HG03108 (cell line): ENCODE measurements around the gene PRKACA.

Experiments
- ATAC-seq: cut with Tn5 transposase; IDR thresholded peaks from one replicate; pipeline ENCODE4 v1.9.1; 2021; ENCODE audit warnings: moderate library complexity; ENCODE audit not compliant: unreplicated experiment

The PRKACA gene

DNA sequence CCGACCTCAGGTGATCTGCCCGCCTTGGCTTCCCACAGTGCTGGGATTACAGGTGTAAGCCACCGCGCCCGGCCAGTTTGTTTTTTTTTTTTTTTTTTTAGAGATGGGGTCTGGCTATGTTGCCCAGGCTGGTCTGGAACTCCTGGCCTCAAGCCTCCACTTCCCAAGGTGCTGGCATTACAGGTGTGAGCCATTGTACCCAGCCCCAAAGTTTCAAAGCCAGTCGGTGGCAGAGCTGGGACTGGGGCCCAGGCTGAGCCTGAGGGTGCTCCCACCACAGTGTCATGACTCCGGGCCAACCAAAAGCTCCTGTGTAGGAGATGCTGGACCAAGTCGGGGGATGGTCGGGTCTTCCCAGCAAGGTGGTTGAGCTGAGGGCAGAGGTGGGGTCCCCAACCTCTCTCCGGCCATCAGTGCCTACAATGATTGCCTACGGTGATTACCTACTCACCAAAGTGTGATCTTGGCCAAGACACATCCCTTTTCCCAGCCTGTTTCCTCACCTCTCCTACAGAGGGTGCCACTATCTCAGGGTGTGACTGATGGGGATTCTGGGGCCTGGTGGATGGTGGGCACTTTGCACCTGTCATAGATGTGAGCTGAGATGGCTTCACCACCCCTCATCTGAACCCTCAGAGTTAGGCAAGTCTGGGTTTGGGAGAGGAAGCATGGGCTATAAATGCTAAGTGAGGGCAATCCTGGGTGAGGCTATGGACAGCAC lies 21.1 kb downstream of the PRKACA start:
- no peak for ATAC-seq

DNA sequence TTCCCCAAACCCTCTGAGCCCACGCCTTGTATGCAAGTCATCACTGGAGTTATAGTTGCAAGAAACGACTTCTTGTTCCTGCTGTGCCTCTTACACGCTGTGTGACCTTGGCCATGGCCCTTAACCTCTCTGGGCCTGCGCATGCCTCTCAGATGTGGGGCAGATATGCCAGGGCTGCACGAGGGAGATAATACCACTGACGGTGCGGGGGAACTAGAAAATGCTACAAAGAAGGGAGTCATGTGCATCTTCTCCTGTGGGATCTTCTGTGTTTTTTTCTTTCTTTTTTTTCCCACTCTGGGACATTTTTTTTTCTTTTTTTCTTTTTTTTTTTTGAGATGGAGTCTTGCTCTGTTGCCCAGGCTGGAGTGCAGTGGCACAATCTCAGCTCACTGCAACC lies 22.7 kb downstream of the PRKACA start:
- ATAC-seq = no peak

- no peak for ATAC-seq
Measured at GRCh38 chr19:14093117-14093823, 24.3 kb downstream of the PRKACA start.

DNA sequence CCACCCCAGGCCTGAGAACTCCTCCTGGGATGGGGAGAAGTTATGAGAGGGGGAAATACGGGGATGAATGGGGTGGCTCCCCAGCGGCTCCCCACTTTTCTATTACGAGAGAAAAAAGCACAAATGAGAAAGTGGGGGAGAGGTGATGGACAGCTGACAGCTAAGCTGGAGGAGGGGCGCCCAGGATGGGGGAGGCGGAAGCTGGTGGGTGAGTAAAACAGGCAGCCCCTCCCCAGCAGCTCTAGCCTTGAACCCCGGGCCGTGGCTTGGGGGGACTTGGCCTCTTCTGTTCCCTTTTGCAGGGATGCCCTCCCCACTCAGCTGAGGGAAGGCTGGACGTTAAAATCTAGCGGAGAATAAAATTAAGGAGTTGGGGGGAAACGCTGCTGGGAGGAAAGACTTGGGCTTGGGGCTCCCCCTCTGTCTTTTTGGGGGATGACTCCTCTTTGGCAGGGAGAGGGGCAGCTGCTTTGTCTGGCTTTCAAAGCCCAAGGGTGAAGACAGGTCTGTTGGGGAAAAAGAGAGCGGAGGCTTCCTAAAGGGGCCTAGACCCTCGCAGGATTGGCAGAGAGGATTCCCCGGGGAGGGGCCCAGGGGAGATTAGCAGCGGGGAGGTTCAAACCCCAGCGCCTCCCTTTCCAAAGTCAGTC lies 25.6 kb downstream of the PRKACA start:
- ATAC-seq = no peak

GRCh38 chr19:14091081-14091812 lies 26.3 kb downstream of the PRKACA start:
- peak; percentile 47 for ATAC-seq

DNA sequence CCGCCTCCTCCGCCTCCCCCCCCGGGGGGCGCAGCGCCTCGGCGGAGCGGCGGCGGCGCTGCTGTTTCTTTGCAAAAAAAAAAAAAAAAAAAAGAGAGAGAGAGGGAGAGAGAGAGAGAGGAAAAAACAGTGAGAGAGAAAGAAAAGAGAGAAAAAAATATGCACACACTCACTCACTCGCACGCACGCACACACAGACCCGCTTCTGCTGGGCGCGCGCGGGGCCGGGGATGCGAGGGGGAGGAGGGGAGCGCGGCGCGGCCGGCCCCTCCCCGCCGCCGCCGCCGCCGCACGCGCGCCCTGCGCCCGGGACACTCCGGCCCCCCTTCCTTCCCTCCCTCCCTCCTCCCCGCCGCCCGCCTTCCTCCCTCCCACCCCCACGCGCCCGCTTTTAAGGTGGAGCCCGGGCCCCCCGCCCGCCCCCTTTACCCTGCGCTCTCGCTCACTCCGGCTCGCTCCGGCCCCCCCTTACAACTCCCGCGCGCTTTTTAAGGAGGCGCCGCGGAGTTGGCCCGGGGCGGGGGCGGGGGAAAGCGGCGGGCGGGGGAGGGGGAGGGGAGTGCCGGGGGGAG lies 27.0 kb downstream of the PRKACA start, which contains the start of gene SAMD1:
Gene SAMD1, minus strand, starts transcription at position 243 of the 572 bp plus-strand sequence.
- peak; percentile 28 for ATAC-seq

GRCh38 chr19:14089662-14090508 lies 27.7 kb downstream of the PRKACA start:
- no peak for ATAC-seq

- no peak for ATAC-seq
Measured at GRCh38 chr19:14089412-14089661, 28.2 kb downstream of the PRKACA start.

DNA sequence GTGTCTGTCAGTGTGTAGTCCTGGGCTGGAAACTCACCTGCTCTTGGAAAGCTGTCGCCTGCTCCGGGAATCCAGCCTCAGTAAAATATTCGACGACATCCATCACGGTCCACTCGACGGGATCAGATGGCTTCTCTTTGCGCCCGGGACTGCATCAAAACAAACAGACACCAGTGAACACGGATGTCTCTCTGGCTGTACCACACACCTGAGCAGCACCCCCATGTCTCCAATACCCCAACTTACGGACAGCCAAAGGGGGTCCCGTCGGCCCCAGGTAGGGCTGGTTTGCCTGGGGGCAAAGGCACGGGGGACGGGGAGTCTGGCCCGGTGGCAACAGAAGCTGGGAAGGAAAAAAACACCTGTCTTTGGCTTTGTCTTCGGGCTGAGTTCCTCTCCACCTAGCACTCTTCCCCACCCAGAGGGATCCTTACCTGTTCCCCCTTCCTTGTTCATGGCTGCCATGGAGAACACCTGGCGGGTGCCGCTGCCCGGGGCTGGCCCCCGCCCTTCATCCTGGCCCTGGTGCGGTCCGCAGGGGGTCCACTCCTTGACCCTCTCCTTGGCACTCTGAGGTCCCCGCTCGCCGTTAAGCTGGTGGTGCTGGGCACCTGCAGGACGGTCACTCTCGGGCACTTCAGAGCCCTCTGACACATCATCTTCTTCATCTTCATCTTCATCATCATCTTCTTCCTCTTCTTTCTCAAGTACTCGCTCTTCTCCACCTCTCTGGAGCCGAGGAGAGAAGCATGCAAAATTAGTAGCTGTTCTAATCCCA lies 28.7 kb downstream of the PRKACA start:
- ATAC-seq = no peak

DNA sequence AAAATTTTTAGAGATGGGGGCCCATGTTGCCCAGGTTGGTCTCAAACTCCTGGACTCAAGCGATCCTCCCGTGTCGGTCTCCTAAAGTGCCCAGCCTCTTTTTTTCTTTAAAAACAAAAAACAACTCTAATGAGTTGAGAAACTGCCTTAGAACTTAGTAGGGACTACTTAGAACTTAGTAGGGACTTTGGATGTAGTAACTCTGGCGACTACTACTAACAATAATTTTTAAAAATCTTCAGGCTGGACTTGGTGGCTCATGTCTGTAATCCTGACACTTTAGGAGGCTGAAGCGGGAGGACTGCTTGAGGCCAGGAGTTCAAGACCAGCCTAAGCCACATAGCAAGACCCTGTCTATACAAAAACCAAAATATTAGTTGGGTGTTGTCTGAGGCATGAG lies 31.5 kb downstream of the PRKACA start:
- ATAC-seq = no peak

DNA sequence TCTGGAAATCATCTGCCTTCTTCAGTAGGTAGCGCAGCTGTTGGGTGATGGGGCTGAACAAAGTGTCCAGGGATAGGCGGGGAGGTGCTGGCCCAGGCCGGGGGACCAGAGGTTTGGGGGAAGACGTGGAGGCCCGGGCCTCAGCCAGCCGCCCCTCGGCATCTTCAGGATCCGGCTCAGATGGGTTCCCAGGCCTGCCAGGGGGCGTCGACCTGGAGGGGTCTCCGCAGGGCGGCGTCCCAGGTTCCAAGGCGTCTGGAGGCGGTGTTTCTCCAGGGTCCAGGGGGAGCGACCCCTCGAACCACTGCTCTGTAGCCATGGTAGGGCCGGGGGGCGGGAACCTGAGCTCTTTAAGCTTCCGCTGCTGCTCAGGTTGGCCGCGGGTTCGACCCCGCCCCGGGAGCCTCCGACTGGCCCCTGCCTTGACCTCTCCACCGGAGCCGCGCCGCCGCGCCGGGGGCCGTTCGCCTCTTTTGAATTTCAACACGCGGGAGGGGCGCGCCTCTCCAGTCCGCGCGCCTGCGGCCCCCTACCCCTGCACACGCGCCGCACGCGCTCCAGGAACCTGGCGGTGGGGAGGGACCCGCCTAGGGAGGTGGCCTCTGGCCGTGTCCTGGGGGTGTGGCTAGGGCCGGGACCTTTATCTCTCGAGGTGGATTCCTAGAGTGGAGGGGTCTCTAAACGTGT lies 32.1 kb downstream of the PRKACA start, which contains the start of gene C19orf67:
Gene C19orf67, minus strand, starts transcription at position 475 of the 687 bp plus-strand sequence. Its CDS starts 156 bp downstream, at position 319.
- no peak for ATAC-seq

DNA sequence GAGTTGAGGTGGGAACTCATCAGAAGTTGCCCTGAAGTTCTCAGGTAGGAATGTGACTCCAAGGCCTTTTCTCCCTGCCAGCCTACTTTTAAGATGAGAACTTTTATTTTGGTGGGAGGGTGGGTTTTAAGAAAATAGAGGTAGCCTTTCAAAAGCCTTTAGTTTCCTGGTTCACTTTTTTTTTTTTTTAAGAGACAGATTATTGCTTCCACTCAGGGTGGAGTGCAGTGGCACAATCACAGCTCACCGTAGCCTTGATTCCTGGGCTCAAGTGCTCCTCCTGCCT lies 34.9 kb downstream of the PRKACA start:
- ATAC-seq = no peak

- no peak for ATAC-seq
Measured at GRCh38 chr19:14081797-14082674, 35.5 kb downstream of the PRKACA start.

DNA sequence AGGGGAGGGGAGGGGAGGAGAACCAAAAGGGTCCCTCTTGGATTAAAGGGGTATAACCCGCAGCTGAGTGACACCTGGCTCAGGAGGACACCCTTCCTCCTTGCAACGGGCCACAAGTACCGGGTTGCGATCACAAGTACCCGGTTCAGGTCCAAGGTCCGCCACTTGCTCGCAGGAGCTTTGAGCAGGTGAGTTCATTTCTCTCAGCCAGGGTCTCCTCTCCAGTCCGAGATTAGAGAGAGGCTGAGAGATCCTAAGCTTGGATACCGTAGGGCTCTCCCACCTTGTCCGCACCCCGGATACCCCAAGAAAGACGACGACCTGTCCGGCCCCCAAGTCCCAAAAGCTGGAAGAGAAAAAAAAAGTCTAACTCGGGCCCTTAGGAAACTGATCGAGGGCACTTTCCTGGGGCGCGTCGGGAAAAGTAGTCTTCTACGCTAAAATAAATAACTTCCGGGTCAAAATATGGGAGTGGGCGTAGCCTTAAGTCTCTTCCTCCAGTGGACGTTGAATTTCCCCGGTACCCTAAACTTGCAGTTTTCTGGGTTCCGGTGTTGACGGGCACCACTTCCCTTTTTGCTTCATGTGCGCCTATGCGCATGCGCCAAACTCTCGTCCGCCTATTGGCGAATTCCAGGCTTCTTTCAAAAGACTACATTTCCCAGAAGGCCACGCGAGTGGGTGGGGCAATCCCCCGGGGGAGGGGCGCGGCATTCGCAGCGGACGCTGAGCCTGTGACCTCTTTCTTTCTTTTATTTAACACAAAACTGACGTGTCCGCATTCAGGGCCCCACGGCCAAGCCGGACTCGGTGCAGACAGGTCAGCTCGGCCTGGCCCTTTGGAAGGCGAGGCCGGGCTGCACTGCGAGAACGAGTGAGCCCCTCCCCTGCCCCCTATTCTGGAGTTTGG lies 36.4 kb downstream of the PRKACA start:
- peak; percentile 81 for ATAC-seq

GRCh38 chr19:14078411-14078810 lies 39.2 kb downstream of the PRKACA start:
- no peak for ATAC-seq

- ATAC-seq = no peak
Measured at GRCh38 chr19:14073925-14074838, 43.4 kb downstream of the PRKACA start.
